Trophoblast cell (in vitro differentiated cells and primary cell): Measurements from ENCODE around the gene ZFHX2.
"Not testable (repeated sequence)": the region's sequence is repeated elsewhere in the genome, so short reads cannot be mapped to it uniquely, and the experiment has no call there.

ENCODE experiments used
- DNase-seq, 2 donors: peaks; one replicate each; pipeline ENCODE4 v3.0.0-alpha.2; 2016
- H2AFZ ChIP-seq: 2 replicates; pipeline ENCODE4 v1.6.1; 2013; ENCODE audit warnings: low read length, moderate library complexity, mild to moderate bottlenecking; ENCODE audit not compliant: insufficient read depth, poor library complexity
- H2AK5ac ChIP-seq: 2 replicates; pipeline ENCODE4 v1.6.1; 2013; ENCODE audit warnings: mild to moderate bottlenecking, low read length
- H2BK120ac ChIP-seq: 2 replicates; pipeline ENCODE4 v1.6.1; 2013; ENCODE audit warnings: low read length, mild to moderate bottlenecking, moderate library complexity; ENCODE audit not compliant: insufficient read depth, poor library complexity
- H2BK12ac ChIP-seq: 2 replicates; pipeline ENCODE4 v1.6.1; 2013; ENCODE audit warnings: mild to moderate bottlenecking, low read length, moderate library complexity
- H2BK5ac ChIP-seq: 2 replicates; pipeline ENCODE4 v1.6.1; 2013; ENCODE audit warnings: low read length, low read depth, moderate library complexity, mild to moderate bottlenecking; ENCODE audit not compliant: poor library complexity
- H3K14ac ChIP-seq: 2 replicates; pipeline ENCODE4 v1.6.1; 2013; ENCODE audit warnings: mild to moderate bottlenecking, low read length
- H3K18ac ChIP-seq: 2 replicates; pipeline ENCODE4 v1.6.1; 2013; ENCODE audit warnings: mild to moderate bottlenecking, low read length
- H3K23ac ChIP-seq: 2 replicates; pipeline ENCODE4 v1.6.1; 2013; ENCODE audit warnings: low read length
- H3K27ac ChIP-seq: 2 replicates; pipeline ENCODE4 v1.5.1; 2013; ENCODE audit warnings: low read depth, mild to moderate bottlenecking, inconsistent platforms, low read length, moderate library complexity
- H3K27me3 ChIP-seq: 2 replicates; pipeline ENCODE4 v1.6.1; 2013; ENCODE audit warnings: inconsistent platforms, mild to moderate bottlenecking, low read length, moderate library complexity; ENCODE audit not compliant: insufficient read depth
- H3K36me3 ChIP-seq, 2 experiments: 1 replicate in 1 of 2; 2 replicates in 1 of 2; pipeline ENCODE4 v1.6.1; 2013; ENCODE audit warnings: low read length in 2 of 2, mild to moderate bottlenecking in 2 of 2, moderate library complexity in 1 of 2; ENCODE audit not compliant: insufficient read depth in 2 of 2, control insufficient read depth in 1 of 2
- H3K4ac ChIP-seq: 2 replicates; pipeline ENCODE4 v1.6.1; 2013; ENCODE audit warnings: low read depth, mild to moderate bottlenecking, low read length, moderate library complexity
- H3K4me1 ChIP-seq, 2 experiments: 1 replicate in 1 of 2; 2 replicates in 1 of 2; pipeline ENCODE4 v1.6.1; 2013; ENCODE audit warnings: low read length in 2 of 2, mild to moderate bottlenecking in 2 of 2, moderate library complexity in 1 of 2; ENCODE audit not compliant: insufficient read depth in 2 of 2, control insufficient read depth in 1 of 2
- H3K4me2 ChIP-seq: 2 replicates; pipeline ENCODE4 v1.6.1; 2013; ENCODE audit warnings: inconsistent platforms, mild to moderate bottlenecking, low read length, moderate library complexity
- H3K4me3 ChIP-seq: 2 replicates; pipeline ENCODE4 v1.5.1; 2013; ENCODE audit warnings: mild to moderate bottlenecking, low read depth, low read length, inconsistent platforms
- H3K79me1 ChIP-seq: one replicate; pipeline ENCODE4 v1.6.1; 2013; ENCODE audit warnings: low read length
- H3K79me2 ChIP-seq: 2 replicates; pipeline ENCODE4 v1.6.1; 2013; ENCODE audit warnings: low read length, mild to moderate bottlenecking; ENCODE audit not compliant: control insufficient read depth, insufficient read depth, poor library complexity
- H3K9ac ChIP-seq: 2 replicates; pipeline ENCODE4 v1.6.1; 2013; ENCODE audit warnings: mild to moderate bottlenecking, low read length
- H3K9me3 ChIP-seq: 2 replicates; pipeline ENCODE4 v1.6.1; 2013; ENCODE audit warnings: low read depth, mild to moderate bottlenecking, control low read depth, inconsistent platforms, low read length; ENCODE audit not compliant: insufficient read depth
- H4K12ac ChIP-seq: 2 replicates; pipeline ENCODE4 v1.6.1; 2013; ENCODE audit warnings: low read depth, mild to moderate bottlenecking, low read length, moderate library complexity
- H4K8ac ChIP-seq: 2 replicates; pipeline ENCODE4 v1.6.1; 2013; ENCODE audit warnings: low read depth, mild to moderate bottlenecking, low read length, moderate library complexity
- H4K91ac ChIP-seq: one replicate; pipeline ENCODE4 v1.6.1; 2013; ENCODE audit warnings: low read depth, mild to moderate bottlenecking, low read length, moderate library complexity
- WGBS: extraction: QIAGEN DNeasy Blood & Tissue Kit; methylation state at CpG from one replicate; pipeline ENCODE4 v1.1.7; 2013; ENCODE audit warnings: missing lambda C conversion rate; ENCODE audit not compliant: insufficient read length, insufficient coverage; ENCODE audit errors: extremely low coverage; 5-methylcytosine and 5-hydroxymethylcytosine counted together

The ZFHX2 gene

DNA sequence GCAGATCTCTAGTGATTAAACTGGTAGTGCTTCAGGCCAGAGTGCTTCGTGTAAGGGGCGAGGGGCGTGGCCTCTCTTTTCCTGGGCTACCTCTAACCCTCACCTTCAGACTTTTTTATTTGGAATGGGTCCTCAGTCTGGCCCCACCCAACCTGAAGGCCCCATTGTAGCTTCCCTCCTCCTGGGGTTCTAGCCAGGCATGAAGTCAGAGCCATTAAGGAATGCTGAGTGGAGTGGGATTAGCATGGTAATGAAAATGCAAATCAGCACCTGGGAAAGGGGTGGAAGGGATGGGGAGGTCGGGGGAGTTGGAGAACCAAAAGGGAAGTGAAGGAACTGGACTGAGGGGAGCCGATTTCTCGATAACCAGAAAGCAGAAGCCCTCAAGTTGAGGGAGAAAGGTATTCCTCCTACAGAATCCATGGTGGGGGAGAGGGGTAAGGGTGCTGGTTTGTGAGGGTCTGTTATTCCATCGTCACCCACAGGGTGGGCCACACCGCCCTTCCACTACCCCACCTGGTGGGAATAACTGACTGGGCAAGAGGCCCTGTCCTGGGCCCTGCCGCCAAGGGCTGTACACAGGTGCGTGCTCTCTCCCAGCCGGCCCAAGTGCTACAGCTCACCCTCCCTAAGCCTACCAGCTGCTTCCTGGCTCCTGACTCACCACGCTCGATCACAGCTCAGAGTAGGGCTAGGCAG lies 14.1 kb downstream of the ZFHX2 start:
- no peak overlapping the region for H2BK5ac ChIP-seq
- H2AK5ac ChIP-seq = no peak overlapping the region
- no peak overlapping the region for H3K4me3 ChIP-seq
- no peaks in the 10 kb centered on the region for H3K36me3 ChIP-seq
- no peak overlapping the region for H3K4ac ChIP-seq
- no peak overlapping the region for H3K18ac ChIP-seq
- H4K91ac ChIP-seq = no peak overlapping the region
- no peaks in the 10 kb centered on the region for H3K79me2 ChIP-seq
- no peaks in the 10 kb centered on the region for H3K27me3 ChIP-seq
- H3K23ac ChIP-seq = no peak overlapping the region
- no peak overlapping the region for H2BK12ac ChIP-seq
- H3K9ac ChIP-seq = no peak overlapping the region
- WGBS = no CpG with 5 or more reads among the region's 13 CpGs
- no peak overlapping the region for H3K27ac ChIP-seq
- H2BK120ac ChIP-seq = no peak overlapping the region
- H3K14ac ChIP-seq = no peak overlapping the region
- no peak overlapping the region for H3K4me2 ChIP-seq
- H3K4me1 ChIP-seq = no peaks in the 10 kb centered on the region
- no peak overlapping the region for H4K12ac ChIP-seq
- H4K8ac ChIP-seq = no peak overlapping the region
- DNase-seq = peak in 1 of 2 donors; percentile 5
- H2AFZ ChIP-seq = no peak overlapping the region
- no peaks in the 10 kb centered on the region for H3K79me1 ChIP-seq
- H3K9me3 ChIP-seq = no peaks in the 10 kb centered on the region

DNA sequence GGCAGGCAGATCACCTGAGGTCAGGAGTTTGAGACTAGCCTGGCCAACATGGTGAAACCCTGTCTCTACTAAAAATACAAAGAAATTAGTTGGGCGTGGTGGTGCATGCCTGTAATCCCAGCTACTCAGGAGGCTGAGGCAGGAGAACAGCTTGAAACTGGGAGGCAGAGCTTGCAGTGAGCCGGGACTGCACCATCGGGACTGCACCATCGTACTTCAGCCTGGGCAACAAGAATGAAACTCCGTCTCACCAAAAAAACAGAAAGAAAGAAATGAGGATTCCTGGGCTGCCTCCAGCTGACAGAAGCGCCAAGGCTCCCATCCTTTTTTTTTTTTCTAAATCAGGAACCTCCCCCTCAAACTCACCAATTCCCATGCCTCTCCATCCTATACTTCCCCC lies 14.7 kb downstream of the ZFHX2 start:
- H3K9ac ChIP-seq, H3K36me3 ChIP-seq, H3K9me3 ChIP-seq, H2AFZ ChIP-seq, H2BK120ac ChIP-seq, H3K79me2 ChIP-seq, H3K4ac ChIP-seq, H3K18ac ChIP-seq, H2AK5ac ChIP-seq, H2BK5ac ChIP-seq, H2BK12ac ChIP-seq, H3K4me1 ChIP-seq, H3K23ac ChIP-seq, H4K91ac ChIP-seq, H3K27ac ChIP-seq, H3K14ac ChIP-seq, H4K12ac ChIP-seq, H3K4me3 ChIP-seq, H3K4me2 ChIP-seq, H3K27me3 ChIP-seq, DNase-seq, H4K8ac ChIP-seq, H3K79me1 ChIP-seq: not testable (repeated sequence)
- WGBS = no CpG with 5 or more reads among the region's 6 CpGs

DNA sequence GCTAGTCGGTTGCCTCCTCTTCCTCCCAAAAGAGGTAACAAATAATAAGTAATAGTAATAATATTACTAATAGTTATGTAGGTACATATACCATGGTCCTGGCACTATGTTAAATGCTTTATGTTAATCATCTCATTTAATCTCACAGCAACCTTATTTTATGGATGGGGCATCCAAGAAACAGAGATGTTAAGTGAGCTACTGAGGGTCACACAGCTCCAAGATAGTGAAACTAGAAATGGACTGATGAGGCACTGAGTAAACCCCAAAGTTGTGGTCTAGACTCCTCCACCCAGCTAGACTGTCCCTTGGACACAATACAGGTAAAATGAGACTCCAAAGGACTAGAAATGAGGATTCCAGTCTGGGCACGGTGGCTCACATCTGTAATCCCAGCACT lies 15.1 kb downstream of the ZFHX2 start:
- Histone ChIP-seq H2AFZ (no peak overlapping the region), H3K9me3 (no peaks in the 10 kb centered on the region), H3K9ac (no peak overlapping the region), H3K14ac (no peak overlapping the region), H2BK12ac (no peak overlapping the region), H3K4me2 (no peak overlapping the region), H3K79me1 (no peaks in the 10 kb centered on the region), H3K18ac (no peak overlapping the region), H3K4ac (no peak overlapping the region), H3K4me1 (no peaks in the 10 kb centered on the region), H4K12ac (no peak overlapping the region), H4K8ac (no peak overlapping the region), H3K36me3 (no peaks in the 10 kb centered on the region), H3K4me3 (no peak overlapping the region), H2AK5ac (no peak overlapping the region), H4K91ac (no peak overlapping the region), H3K27ac (no peak overlapping the region), H2BK5ac (no peak overlapping the region), H2BK120ac (no peak overlapping the region), H3K27me3 (no peaks in the 10 kb centered on the region), H3K79me2 (no peaks in the 10 kb centered on the region), H3K23ac (no peak overlapping the region)
- DNase-seq = no peak
- WGBS = no CpG with 5 or more reads among the region's 2 CpGs

DNA sequence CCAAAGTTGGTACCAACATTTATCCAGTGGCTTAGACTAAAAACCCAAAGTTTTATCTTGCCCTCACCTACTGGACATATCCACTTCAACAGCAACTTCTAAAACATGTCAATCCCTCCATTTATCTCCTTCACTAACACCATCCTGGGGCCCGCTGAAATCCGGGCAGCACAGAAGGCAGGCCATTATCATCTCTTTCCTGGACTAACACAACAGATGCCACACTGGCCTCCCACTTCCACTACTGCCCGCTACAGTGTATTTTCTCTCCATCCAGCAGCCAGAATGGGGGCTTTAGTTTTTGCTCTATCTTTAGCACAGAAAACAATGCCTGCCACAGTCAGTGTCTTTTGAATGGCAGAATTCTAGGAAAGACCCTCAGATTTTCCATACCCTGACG lies 15.6 kb downstream of the ZFHX2 start:
- no peak overlapping the region for H2AFZ ChIP-seq
- H3K79me1 ChIP-seq = no peaks in the 10 kb centered on the region
- no peak overlapping the region for H4K8ac ChIP-seq
- no peak overlapping the region for H4K12ac ChIP-seq
- no peak overlapping the region for H3K18ac ChIP-seq
- H3K4ac ChIP-seq = no peak overlapping the region
- H3K79me2 ChIP-seq = no peaks in the 10 kb centered on the region
- H4K91ac ChIP-seq = no peak overlapping the region
- no peaks in the 10 kb centered on the region for H3K4me1 ChIP-seq
- no peak for DNase-seq
- H2BK120ac ChIP-seq = no peak overlapping the region
- H2BK12ac ChIP-seq = no peak overlapping the region
- H3K9ac ChIP-seq = no peak overlapping the region
- no peak overlapping the region for H2AK5ac ChIP-seq
- H2BK5ac ChIP-seq = no peak overlapping the region
- no peaks in the 10 kb centered on the region for H3K9me3 ChIP-seq
- H3K27me3 ChIP-seq = no peaks in the 10 kb centered on the region
- H3K14ac ChIP-seq = no peak overlapping the region
- H3K4me2 ChIP-seq = no peak overlapping the region
- H3K4me3 ChIP-seq = no peak overlapping the region
- no peak overlapping the region for H3K27ac ChIP-seq
- H3K36me3 ChIP-seq = no peaks in the 10 kb centered on the region
- WGBS = no CpG with 5 or more reads among the region's 4 CpGs
- H3K23ac ChIP-seq = no peak overlapping the region
